Measurements from ENCODE around the gene ZFP92.

ZFP92 gene

GRCh38 chrX:153392642-153393321 is 18.5 kb upstream of the ZFP92 start:
- ATAC-seq (ENCODE audit: insufficient read depth, low read depth) (no peak), DNase-seq (no peak)
- no peak overlapping the region for H2AFZ ChIP-seq (ENCODE audit: low read depth, low read length)
- H3K4me1 ChIP-seq (ENCODE audit: insufficient read depth, low read length): no peaks in the 10 kb centered on the region
- H4K20me1 ChIP-seq (ENCODE audit: insufficient read depth, low read length): no peaks in the 10 kb centered on the region
- H3K36me3 ChIP-seq (ENCODE audit: insufficient read depth, low read length): no peaks in the 10 kb centered on the region
- no peaks in the 10 kb centered on the region for H3K27me3 ChIP-seq (ENCODE audit: insufficient read depth, low read length, poor library complexity)
- peaks cover 2% of the 10 kb centered on the region for H3K9me3 ChIP-seq (ENCODE audit: insufficient read depth, low read length, severe bottlenecking)
- no peak overlapping the region for H3K9ac ChIP-seq (ENCODE audit: low read depth, low read length)
- TF ChIP-seq CTCF (IDR thresholded peaks at IDR 0.05; ENCODE audit: borderline replicate concordance, extremely low read depth, low read length, poor library complexity, severe bottlenecking): no peak
- TF ChIP-seq EZH2 (IDR thresholded peaks at IDR 0.05; ENCODE audit: borderline replicate concordance, low read depth, low read length, severe bottlenecking): no peak
- no peaks in the 10 kb centered on the region for H3K79me2 ChIP-seq (ENCODE audit: insufficient read depth, low read length)
- no peak overlapping the region for H3K27ac ChIP-seq (ENCODE audit: low read length)
- no peak overlapping the region for H3K4me3 ChIP-seq (ENCODE audit: low read depth in 1 of 2, low read length in 2 of 2)
- no peak overlapping the region for H3K4me2 ChIP-seq (ENCODE audit: insufficient read depth, low read length)

- TF ChIP-seq EZH2 (IDR thresholded peaks at IDR 0.05; ENCODE audit: borderline replicate concordance, low read depth, low read length, severe bottlenecking): no peak
- TF ChIP-seq CTCF (IDR thresholded peaks at IDR 0.05; ENCODE audit: borderline replicate concordance, extremely low read depth, low read length, poor library complexity, severe bottlenecking): no peak
- H3K9ac ChIP-seq (ENCODE audit: low read depth, low read length): no peak overlapping the region
- no peaks in the 10 kb centered on the region for H3K36me3 ChIP-seq (ENCODE audit: insufficient read depth, low read length)
- H3K4me3 ChIP-seq (ENCODE audit: low read depth in 1 of 2, low read length in 2 of 2): no peak overlapping the region
- no peak for ATAC-seq (ENCODE audit: insufficient read depth, low read depth)
- H3K27ac ChIP-seq (ENCODE audit: low read length): no peak overlapping the region
- no peak for DNase-seq
- peaks cover 2% of the 10 kb centered on the region for H3K9me3 ChIP-seq (ENCODE audit: insufficient read depth, low read length, severe bottlenecking)
- H3K27me3 ChIP-seq (ENCODE audit: insufficient read depth, low read length, poor library complexity): no peaks in the 10 kb centered on the region
- H3K79me2 ChIP-seq (ENCODE audit: insufficient read depth, low read length): no peaks in the 10 kb centered on the region
- no peak overlapping the region for H3K4me2 ChIP-seq (ENCODE audit: insufficient read depth, low read length)
- no peaks in the 10 kb centered on the region for H3K4me1 ChIP-seq (ENCODE audit: insufficient read depth, low read length)
- H4K20me1 ChIP-seq (ENCODE audit: insufficient read depth, low read length): no peaks in the 10 kb centered on the region
- no peak overlapping the region for H2AFZ ChIP-seq (ENCODE audit: low read depth, low read length)
These were observed 16.7 kb upstream of the ZFP92 start for GRCh38 chrX:153394612-153395011.

GRCh38 chrX:153395613-153396319 is 15.5 kb upstream of the ZFP92 start:
- DNase-seq (no peak), ATAC-seq (ENCODE audit: insufficient read depth, low read depth) (no peak)
- no peak overlapping the region for H3K27ac ChIP-seq (ENCODE audit: low read length)
- no peak overlapping the region for H3K4me3 ChIP-seq (ENCODE audit: low read depth in 1 of 2, low read length in 2 of 2)
- H4K20me1 ChIP-seq (ENCODE audit: insufficient read depth, low read length): no peaks in the 10 kb centered on the region
- no peaks in the 10 kb centered on the region for H3K79me2 ChIP-seq (ENCODE audit: insufficient read depth, low read length)
- no peak overlapping the region for H3K4me2 ChIP-seq (ENCODE audit: insufficient read depth, low read length)
- no peaks in the 10 kb centered on the region for H3K36me3 ChIP-seq (ENCODE audit: insufficient read depth, low read length)
- no peaks in the 10 kb centered on the region for H3K4me1 ChIP-seq (ENCODE audit: insufficient read depth, low read length)
- no peaks in the 10 kb centered on the region for H3K27me3 ChIP-seq (ENCODE audit: insufficient read depth, low read length, poor library complexity)
- H3K9me3 ChIP-seq (ENCODE audit: insufficient read depth, low read length, severe bottlenecking): no peaks in the 10 kb centered on the region
- H2AFZ ChIP-seq (ENCODE audit: low read depth, low read length): no peak overlapping the region
- H3K9ac ChIP-seq (ENCODE audit: low read depth, low read length): no peak overlapping the region
- TF ChIP-seq EZH2 (IDR thresholded peaks at IDR 0.05; ENCODE audit: borderline replicate concordance, low read depth, low read length, severe bottlenecking) (no peak), CTCF (IDR thresholded peaks at IDR 0.05; ENCODE audit: borderline replicate concordance, extremely low read depth, low read length, poor library complexity, severe bottlenecking) (no peak)
